Fibroblast of skin of left biceps (primary cell): ENCODE measurements around the gene VEZT.
A peak's percentile ranks its signal among the peaks of the same experiment; 100 is the strongest.
"Not testable (repeated sequence)": the region's sequence is repeated elsewhere in the genome, so short reads cannot be mapped to it uniquely, and the experiment has no call there.

Experiments used
- DNase-seq, 2 experiments: peaks; one replicate each; pipeline ENCODE4 v3.0.0-alpha.2; 2013; ENCODE audit warnings: low read depth in 2 of 2

VEZT gene

GRCh38 chr12:95257541-95257940 lies 39.9 kb downstream of the VEZT start:
- DNase-seq: no peak

- no peak for DNase-seq
These were observed 40.5 kb downstream of the VEZT start for GRCh38 chr12:95258151-95258550.

- DNase-seq: no peak
These were observed 41.2 kb downstream of the VEZT start for GRCh38 chr12:95258803-95259202.

GRCh38 chr12:95259368-95259767 lies 41.8 kb downstream of the VEZT start:
- no peak for DNase-seq

GRCh38 chr12:95261109-95261508 lies 43.5 kb downstream of the VEZT start:
- DNase-seq: no peak

GRCh38 chr12:95262808-95263207 lies 45.2 kb downstream of the VEZT start:
- no peak for DNase-seq

GRCh38 chr12:95265765-95266164 lies 48.2 kb downstream of the VEZT start:
- DNase-seq: no peak

- no peak for DNase-seq
These were observed 48.6 kb downstream of the VEZT start for GRCh38 chr12:95266254-95266653.

- DNase-seq: no peak
These were observed 52.3 kb downstream of the VEZT start for GRCh38 chr12:95269892-95270291.

- no peak for DNase-seq
These were observed 53.9 kb downstream of the VEZT start for GRCh38 chr12:95271465-95271864.

- DNase-seq: peak; percentile 78 to 83
These were observed 59.5 kb downstream of the VEZT start for GRCh38 chr12:95277139-95277538.

GRCh38 chr12:95279856-95280255 lies 62.2 kb downstream of the VEZT start:
- DNase-seq: no peak

GRCh38 chr12:95282266-95282665 lies 64.7 kb downstream of the VEZT start:
- no peak for DNase-seq

- DNase-seq: no peak
These were observed 65.8 kb downstream of the VEZT start for GRCh38 chr12:95283371-95283770.

- DNase-seq: no peak
These were observed 69.1 kb downstream of the VEZT start for GRCh38 chr12:95286713-95287112.

- no peak for DNase-seq
These were observed 73.9 kb downstream of the VEZT start for GRCh38 chr12:95291501-95291900.

- no peak for DNase-seq
These were observed 81.3 kb downstream of the VEZT start for GRCh38 chr12:95298916-95299315.

GRCh38 chr12:95300286-95300685 lies 82.7 kb downstream of the VEZT start:
- no peak for DNase-seq

GRCh38 chr12:95303476-95303875 lies 85.9 kb downstream of the VEZT start:
- no peak for DNase-seq

- no peak for DNase-seq
These were observed 87.1 kb downstream of the VEZT start for GRCh38 chr12:95304673-95305198.

GRCh38 chr12:95312656-95313055 lies 95.0 kb downstream of the VEZT start:
- no peak for DNase-seq

- DNase-seq: not testable (repeated sequence)
These were observed 97.1 kb downstream of the VEZT start for GRCh38 chr12:95314756-95315155.

- no peak for DNase-seq
These were observed 99.2 kb downstream of the VEZT start for GRCh38 chr12:95316798-95317197.

GRCh38 chr12:95318071-95318545 lies 100.5 kb downstream of the VEZT start:
- peak; percentile 61 to 65 for DNase-seq
